NCI-H146 (cell line): ENCODE results near the gene PHC2.

ENCODE experiments used
- DNase-seq: peaks from one replicate; lab custom pipeline; 2025; lab: John Stamatoyannopoulos, UW

PHC2 gene

GRCh38 chr1:33420870-33421775 lies 9.8 kb downstream of the PHC2 start:
- no peak for DNase-seq

GRCh38 chr1:33418811-33419210 lies 12.1 kb downstream of the PHC2 start:
- no peak for DNase-seq

- no peak for DNase-seq
These were observed 16.0 kb downstream of the PHC2 start for GRCh38 chr1:33414879-33415278.

GRCh38 chr1:33410091-33410701 lies 20.7 kb downstream of the PHC2 start:
- DNase-seq: peak; percentile 32

- no peak for DNase-seq
These were observed 22.8 kb downstream of the PHC2 start for GRCh38 chr1:33408093-33408436.

GRCh38 chr1:33407352-33408092 lies 23.4 kb downstream of the PHC2 start:
- no peak for DNase-seq

- DNase-seq: no peak
These were observed 28.7 kb downstream of the PHC2 start for GRCh38 chr1:33402206-33402605.

GRCh38 chr1:33401471-33401870 lies 29.4 kb downstream of the PHC2 start:
- no peak for DNase-seq

- DNase-seq: no peak
These were observed 30.6 kb downstream of the PHC2 start for GRCh38 chr1:33400153-33400911.

GRCh38 chr1:33399375-33399774 lies 31.5 kb downstream of the PHC2 start:
- no peak for DNase-seq

GRCh38 chr1:33397994-33398393 lies 32.9 kb downstream of the PHC2 start:
- DNase-seq: no peak

- no peak for DNase-seq
These were observed 33.8 kb downstream of the PHC2 start for GRCh38 chr1:33397125-33397506.

- DNase-seq: no peak
These were observed 34.4 kb downstream of the PHC2 start for GRCh38 chr1:33396188-33397124.

GRCh38 chr1:33394770-33395169 lies 36.1 kb downstream of the PHC2 start:
- DNase-seq: no peak

- DNase-seq: no peak
These were observed 36.9 kb downstream of the PHC2 start for GRCh38 chr1:33393991-33394390.

- DNase-seq: no peak
These were observed 37.4 kb downstream of the PHC2 start for GRCh38 chr1:33393524-33393923.

GRCh38 chr1:33392639-33393038 lies 38.3 kb downstream of the PHC2 start:
- DNase-seq: peak; percentile 53

GRCh38 chr1:33392206-33392605 lies 38.7 kb downstream of the PHC2 start:
- no peak for DNase-seq

GRCh38 chr1:33391343-33392078 lies 39.4 kb downstream of the PHC2 start:
- no peak for DNase-seq

- no peak for DNase-seq
These were observed 40.4 kb downstream of the PHC2 start for GRCh38 chr1:33390542-33390941.
